Uterus (tissue), 4 donors: Measurements from ENCODE around the gene CRADD. TPM values are rescaled to one million over a fixed set of nuclear protein-coding genes. Genes with fewer than 3 reads are reported as not detected.

ENCODE experiments used
- DNase-seq, 2 donors: peaks; one replicate each; pipeline ENCODE4 v3.0.0-alpha.2; 2019 to 2020
- H3K27ac ChIP-seq, 2 donors: fragments of 200-600 bp; sonication (generic); 1 replicate in 1 of 2; 2 replicates in 1 of 2; pipeline ENCODE4 v1.5.1; 2016 to 2018
- H3K27me3 ChIP-seq, 2 donors: fragments of 200-600 bp; sonication (generic); one replicate each; pipeline ENCODE4 v1.5.1; 2018 to 2019; ENCODE audit warnings: control low read depth in 1 of 2
- H3K36me3 ChIP-seq, 2 donors: fragments of 200-600 bp; sonication (generic); one replicate each; pipeline ENCODE4 v1.5.1; 2019; ENCODE audit warnings: control low read depth in 1 of 2
- H3K4me1 ChIP-seq, 2 donors: fragments of 200-600 bp; sonication (generic); one replicate each; pipeline ENCODE4 v1.5.1; 2018 to 2019; ENCODE audit warnings: control low read depth in 1 of 2
- H3K4me3 ChIP-seq, 2 donors: fragments of 200-600 bp; sonication (generic); 1 replicate in 1 of 2; 2 replicates in 1 of 2; pipeline ENCODE4 v1.5.1; 2018 to 2019; ENCODE audit warnings: mild to moderate bottlenecking in 1 of 2
- H3K9me3 ChIP-seq, 2 donors: fragments of 200-600 bp; sonication (generic); one replicate each; pipeline ENCODE4 v1.5.1; 2019; ENCODE audit warnings: control low read depth in 1 of 2
- CTCF ChIP-seq, 4 experiments: fragments of 200-600 bp in 2 of 4; fragments of 450-650 bp in 2 of 4; sonication (generic) in 2 of 4; IDR thresholded peaks; one replicate each; pipeline ENCODE4 v1.5.1; 2016 to 2019; ENCODE audit warnings: antibody characterized with exemption in 4 of 4, mild to moderate bottlenecking in 2 of 4, moderate library complexity in 1 of 4
- POLR2A ChIP-seq, 2 donors: fragments of 450-650 bp; IDR thresholded peaks; one replicate each; pipeline ENCODE4 v1.6.1; 2016; ENCODE audit warnings: antibody characterized with exemption in 2 of 2, mild to moderate bottlenecking in 1 of 2, moderate library complexity in 1 of 2
- intact Hi-C: fragments of 100-400 bp; cut with DNase I; formaldehyde crosslinking; loops from one replicate; pipeline ENCODE4 v1.15.1; 2023; ENCODE audit warnings: low total_unique reads
- total RNA-seq, 4 donors: library from RNA; depleted of rRNA in 3 of 4; stranded (reverse); fragments of >200 nt in 3 of 4; gene quantifications; one replicate each; pipeline versions ENCODE4 v1.1.0 to v1.2.4, GENCODE V29; 2014 to 2023
- donor health status: DM: yes; HTN: yes; CAD: no.

CRADD gene
- total RNA-seq, 4 donors from 2014 or later = 26.4 to 105 (median 49.2) TPM

GRCh38 chr12:93663006-93663728 lies 14.0 kb upstream of the CRADD start:
- Histone ChIP-seq H3K9me3 (no peaks in the 10 kb centered on the region), H3K4me3 (no peak overlapping the region), H3K27me3 (no peaks in the 10 kb centered on the region), H3K36me3 (no peaks in the 10 kb centered on the region), H3K27ac (no peak overlapping the region), H3K4me1 (no peaks in the 10 kb centered on the region)
- intact Hi-C loops = no loop called here
- no peak for TF ChIP-seq POLR2A (IDR thresholded peaks at IDR 0.05)
- TF ChIP-seq CTCF (IDR thresholded peaks at IDR 0.05) = no peak
- no peak for DNase-seq

DNA sequence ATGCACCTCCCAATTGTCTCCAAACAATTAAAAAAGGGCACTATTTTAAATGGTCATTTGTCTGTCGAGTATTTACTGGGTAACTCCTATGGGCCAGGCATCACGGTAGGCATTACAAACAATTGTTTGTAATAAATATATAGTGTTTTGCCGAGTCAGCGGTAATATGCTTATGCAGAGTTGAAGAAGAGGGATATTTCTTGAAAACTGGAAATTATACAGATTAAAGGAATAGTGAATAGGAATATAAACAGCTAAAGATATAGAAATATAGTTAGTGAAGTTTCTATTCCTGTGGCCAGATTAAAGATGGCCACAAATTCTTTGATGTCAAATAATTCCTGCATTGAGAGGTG lies 13.5 kb upstream of the CRADD start:
- intact Hi-C loops = no loop called here
- Histone ChIP-seq H3K27ac (no peak overlapping the region), H3K27me3 (no peaks in the 10 kb centered on the region), H3K36me3 (no peaks in the 10 kb centered on the region), H3K4me3 (no peak overlapping the region), H3K4me1 (no peaks in the 10 kb centered on the region), H3K9me3 (no peaks in the 10 kb centered on the region)
- TF ChIP-seq CTCF (IDR thresholded peaks at IDR 0.05) (no peak), POLR2A (IDR thresholded peaks at IDR 0.05) (no peak)
- DNase-seq = no peak

DNA sequence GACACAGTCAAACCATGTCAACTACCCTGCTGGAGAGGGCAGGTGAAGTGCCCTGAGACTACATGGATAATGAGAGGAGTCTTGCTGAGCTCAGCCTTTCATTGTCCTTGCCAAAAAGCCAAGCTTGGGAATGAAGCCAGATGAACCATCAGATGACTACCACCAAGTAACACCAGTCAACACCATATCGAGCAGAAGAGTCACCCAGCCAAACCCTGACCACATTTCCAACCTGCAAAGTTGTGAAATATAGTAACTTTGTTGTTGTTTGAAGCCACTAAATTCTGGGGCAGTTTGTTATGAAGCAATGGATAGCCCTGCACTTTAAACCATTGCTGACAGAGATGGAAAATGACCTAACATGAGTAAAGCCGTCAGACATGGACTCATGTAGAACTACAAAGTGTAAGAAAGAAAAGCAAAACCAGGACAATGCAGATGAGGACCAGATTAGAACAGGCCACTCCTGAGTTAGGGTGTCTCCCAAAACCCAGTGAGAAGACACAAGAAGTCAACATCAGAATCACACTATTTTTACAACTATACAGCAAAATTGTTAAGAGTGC lies 12.5 kb upstream of the CRADD start:
- Histone ChIP-seq H3K36me3 (no peaks in the 10 kb centered on the region), H3K4me3 (no peak overlapping the region), H3K27me3 (no peaks in the 10 kb centered on the region), H3K27ac (no peak overlapping the region), H3K9me3 (no peaks in the 10 kb centered on the region), H3K4me1 (no peaks in the 10 kb centered on the region)
- DNase-seq = no peak
- intact Hi-C loops = no loop called here
- TF ChIP-seq CTCF (IDR thresholded peaks at IDR 0.05) (no peak), POLR2A (IDR thresholded peaks at IDR 0.05) (no peak)

GRCh38 chr12:93667672-93668071 lies 9.5 kb upstream of the CRADD start:
- no peaks in the 10 kb centered on the region for H3K36me3 ChIP-seq
- intact Hi-C loops = no loop called here
- H3K4me3 ChIP-seq = no peak overlapping the region
- H3K9me3 ChIP-seq = no peaks in the 10 kb centered on the region
- peak overlapping the region in 1 of 2 donors; percentile 7 for H3K27ac ChIP-seq
- DNase-seq = no peak
- no peak for TF ChIP-seq POLR2A (IDR thresholded peaks at IDR 0.05)
- TF ChIP-seq CTCF (IDR thresholded peaks at IDR 0.05) = no peak
- H3K4me1 ChIP-seq = no peaks in the 10 kb centered on the region
- H3K27me3 ChIP-seq = no peaks in the 10 kb centered on the region

DNA sequence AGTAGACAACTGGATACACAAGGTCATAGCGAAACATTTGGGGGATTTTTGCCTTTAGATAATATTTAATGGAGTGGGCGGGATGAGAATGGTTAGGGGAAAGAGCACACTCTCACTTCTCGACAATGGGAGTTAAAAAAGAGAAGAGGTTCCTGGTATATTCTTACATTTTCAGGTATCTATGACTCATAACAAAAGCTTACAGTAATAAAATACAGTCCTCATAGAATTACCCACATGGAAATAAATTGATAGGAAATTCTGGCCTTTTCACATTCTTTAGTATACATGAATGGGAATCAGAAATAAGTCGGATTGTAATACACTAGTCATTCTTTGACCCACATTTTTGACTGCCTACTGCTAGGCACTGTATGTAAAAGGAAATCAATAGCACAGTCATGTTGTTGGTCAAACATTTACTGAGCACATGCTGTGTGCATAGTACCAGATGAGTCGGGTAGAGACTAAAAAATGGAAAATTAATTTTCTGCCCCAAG lies 8.2 kb upstream of the CRADD start:
- no peak overlapping the region for H3K4me3 ChIP-seq
- no peak for DNase-seq
- TF ChIP-seq POLR2A (IDR thresholded peaks at IDR 0.05) (no peak), CTCF (IDR thresholded peaks at IDR 0.05) (no peak)
- no peak overlapping the region for H3K27ac ChIP-seq
- no peaks in the 10 kb centered on the region for H3K27me3 ChIP-seq
- H3K9me3 ChIP-seq = no peaks in the 10 kb centered on the region
- H3K36me3 ChIP-seq = no peaks in the 10 kb centered on the region
- intact Hi-C loops = no loop called here
- no peaks in the 10 kb centered on the region for H3K4me1 ChIP-seq
